ENCODE measurements around the gene CYTH4.

DNA sequence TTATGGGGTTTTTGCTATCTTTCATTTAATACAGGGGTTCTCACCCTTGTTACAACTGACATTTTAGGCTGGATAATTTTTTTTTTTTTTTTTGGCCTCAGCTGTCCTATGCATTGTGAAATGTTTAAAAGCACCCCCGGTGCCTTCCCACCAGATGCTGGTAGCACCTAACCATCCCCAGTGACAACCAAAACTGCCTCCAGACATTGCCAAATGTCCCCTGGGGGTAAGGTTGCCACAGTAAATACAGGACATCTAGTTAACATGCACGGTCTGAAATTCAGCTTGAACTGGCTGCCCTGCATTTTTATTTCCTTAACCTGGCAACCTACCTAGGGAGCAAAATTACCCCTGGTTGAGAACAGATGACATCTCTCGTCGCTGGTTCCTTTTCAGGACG, 72.4 kb downstream of the CYTH4 start:
- TF ChIP-seq, protein P1, sequence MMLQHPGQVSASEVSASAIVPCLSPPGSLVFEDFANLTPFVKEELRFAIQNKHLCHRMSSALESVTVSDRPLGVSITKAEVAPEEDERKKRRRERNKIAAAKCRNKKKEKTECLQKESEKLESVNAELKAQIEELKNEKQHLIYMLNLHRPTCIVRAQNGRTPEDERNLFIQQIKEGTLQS (IDR thresholded peaks at IDR 0.05), result no peak
- no peak for TF ChIP-seq SP1 (IDR thresholded peaks at IDR 0.05; ENCODE audit: low read depth)
- no peak for TF ChIP-seq EZH2 (IDR thresholded peaks at IDR 0.05)
- TF ChIP-seq JUND (IDR thresholded peaks at IDR 0.05), result no peak
- TF ChIP-seq, protein P2, sequence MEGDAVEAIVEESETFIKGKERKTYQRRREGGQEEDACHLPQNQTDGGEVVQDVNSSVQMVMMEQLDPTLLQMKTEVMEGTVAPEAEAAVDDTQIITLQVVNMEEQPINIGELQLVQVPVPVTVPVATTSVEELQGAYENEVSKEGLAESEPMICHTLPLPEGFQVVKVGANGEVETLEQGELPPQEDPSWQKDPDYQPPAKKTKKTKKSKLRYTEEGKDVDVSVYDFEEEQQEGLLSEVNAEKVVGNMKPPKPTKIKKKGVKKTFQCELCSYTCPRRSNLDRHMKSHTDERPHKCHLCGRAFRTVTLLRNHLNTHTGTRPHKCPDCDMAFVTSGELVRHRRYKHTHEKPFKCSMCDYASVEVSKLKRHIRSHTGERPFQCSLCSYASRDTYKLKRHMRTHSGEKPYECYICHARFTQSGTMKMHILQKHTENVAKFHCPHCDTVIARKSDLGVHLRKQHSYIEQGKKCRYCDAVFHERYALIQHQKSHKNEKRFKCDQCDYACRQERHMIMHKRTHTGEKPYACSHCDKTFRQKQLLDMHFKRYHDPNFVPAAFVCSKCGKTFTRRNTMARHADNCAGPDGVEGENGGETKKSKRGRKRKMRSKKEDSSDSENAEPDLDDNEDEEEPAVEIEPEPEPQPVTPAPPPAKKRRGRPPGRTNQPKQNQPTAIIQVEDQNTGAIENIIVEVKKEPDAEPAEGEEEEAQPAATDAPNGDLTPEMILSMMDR (IDR thresholded peaks at IDR 0.05 in 2 of 3, conservative IDR thresholded peaks at IDR 0.05 in 1 of 3; ENCODE audit: borderline replicate concordance in 1 of 3, insufficient read depth in 1 of 3, low read depth in 2 of 3, low read length in 2 of 3), result no peak

All from HCT116 (cell line).